Middle frontal gyrus (tissue), 1 donor: ENCODE data around the gene STXBP6.
"Not testable (repeated sequence)": the region's sequence is repeated elsewhere in the genome, so short reads cannot be mapped to it uniquely, and the experiment has no call there.

ENCODE experiments used
- DNase-seq: peaks from one replicate; pipeline ENCODE4 v3.0.0-alpha.2; 2015; ENCODE audit warnings: low spot score; ENCODE audit errors: extremely low spot score

STXBP6 gene

DNA sequence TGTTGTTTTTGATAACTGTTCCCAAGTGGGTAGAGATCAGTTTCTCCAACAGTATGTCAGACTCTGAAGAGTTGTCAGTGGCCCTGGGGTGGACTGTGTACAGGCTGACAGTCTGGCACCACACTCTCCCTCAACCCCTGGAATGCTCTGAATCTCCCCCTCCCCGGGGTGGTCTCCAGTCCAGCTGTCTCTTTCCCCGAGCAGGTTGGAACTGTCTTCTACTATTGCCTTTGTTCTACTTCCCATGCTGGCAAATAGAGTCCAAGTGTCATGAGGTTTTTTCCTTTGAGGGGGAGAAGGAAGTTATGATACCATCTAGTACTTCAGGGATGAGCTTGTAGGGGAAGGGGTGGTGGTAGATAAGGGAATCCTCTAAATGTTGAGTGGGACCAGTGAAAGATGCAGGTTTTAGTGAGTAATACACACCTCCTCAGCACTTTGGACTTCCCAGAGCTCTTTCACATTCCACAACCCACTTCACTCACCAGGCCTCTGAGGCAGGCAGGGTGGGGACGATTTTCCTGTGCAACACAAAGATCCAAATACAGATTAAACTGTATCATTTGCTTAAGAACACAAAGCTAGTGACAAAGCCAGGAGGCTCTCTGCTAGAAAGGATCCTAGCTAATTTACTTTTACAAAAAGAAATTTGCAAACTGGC is 245.3 kb downstream of the STXBP6 start:
- no peak for DNase-seq

DNA sequence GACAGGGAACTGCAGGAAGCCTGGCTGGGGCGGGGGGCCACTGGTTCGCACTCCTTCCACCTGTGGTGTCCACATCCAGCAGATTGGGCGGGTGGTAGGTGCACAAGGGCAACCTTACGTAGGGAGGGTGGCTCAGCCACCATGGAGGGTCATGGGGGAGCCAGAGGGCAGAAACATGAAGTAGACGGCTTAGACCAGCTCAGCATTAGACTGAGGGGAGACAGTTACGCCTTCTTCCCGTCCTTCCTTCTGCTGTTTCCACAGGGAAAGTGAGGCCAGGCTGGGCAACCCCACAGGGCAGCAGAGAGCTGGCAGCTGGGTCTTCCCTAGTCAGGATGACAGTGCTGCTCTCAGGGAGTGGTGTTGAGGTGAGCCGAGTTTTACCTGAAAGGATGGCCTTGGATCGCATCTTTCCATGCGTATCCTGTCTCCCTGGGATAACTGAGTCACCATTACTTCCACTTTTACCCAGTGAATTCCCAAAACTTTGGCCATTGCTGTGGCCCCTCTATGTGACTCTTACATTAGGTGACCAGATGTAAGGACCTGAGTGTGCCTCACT is 245.9 kb downstream of the STXBP6 start:
- no peak for DNase-seq

DNA sequence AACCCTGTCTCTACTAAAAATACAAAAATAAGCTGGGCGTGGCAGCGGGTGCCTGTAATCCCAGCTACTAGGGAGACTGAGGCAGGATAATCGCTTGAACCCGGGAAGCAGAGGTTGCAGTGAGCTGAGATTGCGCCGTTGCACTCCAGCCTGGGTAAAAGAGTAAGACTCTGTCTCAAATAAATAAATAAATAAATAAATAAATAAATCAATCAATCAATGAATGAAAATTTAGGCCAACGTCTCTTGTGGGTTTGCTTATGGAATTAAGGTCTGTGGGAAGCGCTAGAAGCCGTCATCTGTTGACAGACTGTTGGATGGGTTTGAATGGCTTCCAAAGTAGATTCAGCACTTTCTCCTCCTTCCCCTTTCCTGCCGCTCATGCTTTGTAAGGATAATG is 246.5 kb downstream of the STXBP6 start:
- DNase-seq = not testable (repeated sequence)

DNA sequence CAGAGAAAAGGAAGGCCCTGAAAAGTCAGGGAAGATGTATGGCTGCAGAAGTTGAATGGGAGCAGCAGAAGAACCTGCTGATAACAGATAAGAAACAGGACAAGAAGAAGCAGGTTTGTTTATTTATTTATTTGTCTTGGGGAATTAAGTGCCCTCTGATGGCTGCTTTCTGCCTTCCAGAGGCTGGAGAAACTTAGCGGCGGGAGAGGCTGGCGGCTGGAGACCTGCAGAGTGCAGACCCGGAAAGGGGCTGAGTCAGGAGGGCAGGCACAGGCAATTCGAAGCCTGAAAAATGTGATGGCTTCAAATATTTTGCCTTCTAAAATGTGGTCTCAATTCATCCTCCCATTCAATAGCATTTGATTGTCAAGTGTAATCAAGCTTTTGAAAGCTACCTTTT is 247.7 kb downstream of the STXBP6 start:
- DNase-seq = no peak

DNA sequence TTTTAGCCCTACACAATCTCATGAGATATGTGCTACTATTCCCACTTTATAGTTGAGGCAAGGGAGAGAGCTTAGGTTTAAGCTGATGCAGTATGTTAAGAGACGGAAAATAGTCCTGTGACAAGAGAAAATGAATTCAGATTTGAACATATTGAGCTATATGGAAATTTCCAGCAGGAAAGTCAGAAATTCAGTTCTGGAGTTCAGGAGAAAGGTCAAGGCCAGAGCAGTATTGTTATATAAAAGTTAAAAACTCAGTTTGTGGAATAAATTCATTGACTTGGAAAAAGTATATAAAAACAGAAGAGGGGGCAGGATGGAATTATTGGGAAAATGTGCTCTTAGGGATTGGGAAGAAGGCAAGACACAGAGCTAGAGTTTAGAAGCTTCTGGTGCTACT is 248.9 kb downstream of the STXBP6 start:
- no peak for DNase-seq

DNA sequence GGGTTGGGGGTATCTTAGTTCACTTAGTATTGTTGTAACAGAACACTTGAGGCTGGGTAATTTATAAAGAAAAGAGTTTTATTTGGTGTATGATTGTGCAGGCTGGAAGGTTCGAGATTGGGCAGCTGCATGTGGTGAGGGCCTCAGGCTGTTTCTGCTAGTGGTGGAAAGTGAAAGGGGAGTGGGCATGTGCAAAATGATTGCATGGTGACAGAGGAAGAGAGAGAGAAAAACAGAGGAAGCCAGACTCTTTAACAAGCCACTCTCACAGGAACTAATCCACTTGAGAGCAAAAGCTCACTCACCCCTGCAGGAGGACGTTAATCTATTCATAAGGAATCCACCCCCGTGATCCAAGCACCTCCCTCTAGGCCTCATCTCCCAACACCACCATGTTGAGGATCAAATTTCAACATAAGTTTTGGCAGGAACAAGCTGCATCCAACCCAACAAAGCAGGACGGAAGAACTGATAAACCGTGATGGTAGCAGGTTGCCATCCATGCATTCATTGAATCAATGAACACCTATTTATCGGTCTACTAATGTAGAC is 251.0 kb downstream of the STXBP6 start:
- DNase-seq = no peak

DNA sequence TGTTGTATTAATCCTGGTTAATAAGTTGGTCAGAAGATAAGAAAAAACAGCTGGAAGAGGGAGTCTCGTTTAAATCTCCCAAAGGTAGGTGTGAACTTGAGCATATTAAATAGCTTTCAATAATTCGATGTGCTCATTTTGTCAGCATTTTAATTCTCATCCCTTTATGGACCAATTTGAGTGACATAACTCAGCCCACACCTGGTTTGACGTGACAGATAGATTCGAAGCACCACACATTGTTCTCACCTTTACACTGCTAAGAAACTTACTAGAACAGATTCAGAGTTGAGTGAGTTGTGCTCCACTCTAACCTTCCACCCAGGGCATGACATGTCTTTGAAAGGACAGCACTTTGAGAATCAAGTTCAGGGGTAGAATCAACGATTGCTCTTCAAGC is 254.5 kb downstream of the STXBP6 start:
- no peak for DNase-seq

DNA sequence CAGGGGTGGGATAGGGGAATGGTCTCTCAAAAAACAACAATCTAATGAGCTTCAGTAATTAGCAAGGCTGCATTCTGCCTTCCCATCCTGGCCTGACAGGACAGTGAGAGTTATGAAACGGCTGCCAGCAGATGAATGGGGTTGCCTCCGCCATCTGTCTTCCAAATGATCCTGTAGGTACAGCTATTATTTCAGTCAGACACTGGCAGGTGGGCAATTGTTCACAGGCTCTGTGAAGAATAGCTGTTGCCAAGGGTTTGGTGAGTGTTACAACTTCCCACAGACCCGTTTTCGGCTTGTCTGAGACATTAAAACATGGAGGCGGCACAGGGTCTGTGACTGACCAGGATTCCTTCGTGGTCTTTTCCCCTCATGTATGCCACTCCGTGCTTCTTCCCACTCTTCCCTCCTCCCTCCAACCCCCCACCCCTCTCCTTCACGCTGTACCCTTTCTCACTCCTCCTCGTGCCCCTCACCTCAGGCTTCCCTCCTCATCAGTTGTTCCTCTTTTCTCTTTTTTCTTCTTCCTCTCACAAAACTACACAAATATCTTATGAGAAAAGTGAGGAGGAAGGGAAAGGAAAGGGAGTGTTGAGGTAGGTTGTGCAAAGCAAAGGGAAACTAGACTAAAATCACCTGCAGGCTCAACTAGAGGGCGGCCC is 255.2 kb downstream of the STXBP6 start:
- no peak for DNase-seq

DNA sequence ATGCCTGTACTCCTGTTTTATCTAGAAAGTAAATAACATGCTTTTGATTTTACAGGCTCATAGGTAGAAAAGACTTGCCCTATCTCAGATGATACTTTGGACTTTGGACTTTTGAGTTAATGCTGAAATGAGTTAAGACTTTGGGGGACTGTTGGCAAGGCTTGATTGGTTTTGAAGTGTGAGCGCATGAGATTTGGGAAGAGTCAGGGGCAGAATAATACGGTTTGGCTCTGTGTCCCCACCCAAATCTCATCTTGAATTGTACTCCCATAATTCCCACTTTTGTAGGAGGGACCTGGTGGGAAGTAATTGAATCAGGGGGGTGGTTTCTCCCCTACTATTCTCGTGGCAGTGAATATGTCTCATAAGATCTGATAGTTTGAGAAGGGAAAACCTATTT is 259.8 kb downstream of the STXBP6 start:
- DNase-seq = no peak

DNA sequence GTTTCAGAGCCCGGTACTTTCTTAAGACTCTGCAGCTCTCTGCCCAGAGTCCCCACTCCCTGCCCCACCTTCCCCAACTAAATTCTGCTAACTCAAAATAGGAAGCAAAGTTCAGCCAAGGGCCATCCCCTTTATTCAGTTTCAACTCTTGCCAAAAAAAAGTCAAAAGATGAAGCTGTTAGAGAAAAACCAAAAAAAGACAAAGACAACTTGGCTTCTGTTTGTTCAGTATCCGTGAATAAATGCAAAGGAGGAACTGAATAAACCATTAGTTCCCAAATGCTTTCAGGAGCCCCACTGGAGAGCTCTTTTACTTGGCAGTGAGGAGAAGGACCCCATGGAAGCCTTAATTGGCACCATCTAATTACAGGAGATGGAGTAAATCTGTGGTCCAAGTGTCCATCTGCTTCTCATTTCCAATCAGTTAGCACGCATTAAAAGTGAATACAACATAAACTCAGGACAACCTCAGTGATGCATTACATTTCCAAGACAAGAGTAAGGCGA is 260.5 kb downstream of the STXBP6 start:
- DNase-seq = no peak

DNA sequence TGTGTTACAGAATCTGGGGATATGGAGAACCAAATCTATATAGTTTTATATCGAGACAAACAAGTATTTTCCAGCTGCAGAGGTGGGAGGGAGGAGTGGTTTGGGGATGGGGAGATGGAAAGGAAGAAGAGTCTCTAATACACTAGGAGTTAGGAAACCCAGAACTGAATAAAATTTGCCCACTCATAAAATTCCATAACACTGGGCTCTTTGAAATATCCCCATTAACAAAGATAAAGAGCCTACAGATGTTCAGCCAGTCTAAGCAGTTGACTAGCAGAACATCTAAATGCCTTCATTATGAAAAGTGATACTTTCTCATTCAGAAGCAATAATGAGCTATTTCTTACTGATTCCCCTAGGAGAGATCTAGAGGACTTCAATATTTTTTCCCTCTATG is 264.2 kb downstream of the STXBP6 start:
- no peak for DNase-seq

DNA sequence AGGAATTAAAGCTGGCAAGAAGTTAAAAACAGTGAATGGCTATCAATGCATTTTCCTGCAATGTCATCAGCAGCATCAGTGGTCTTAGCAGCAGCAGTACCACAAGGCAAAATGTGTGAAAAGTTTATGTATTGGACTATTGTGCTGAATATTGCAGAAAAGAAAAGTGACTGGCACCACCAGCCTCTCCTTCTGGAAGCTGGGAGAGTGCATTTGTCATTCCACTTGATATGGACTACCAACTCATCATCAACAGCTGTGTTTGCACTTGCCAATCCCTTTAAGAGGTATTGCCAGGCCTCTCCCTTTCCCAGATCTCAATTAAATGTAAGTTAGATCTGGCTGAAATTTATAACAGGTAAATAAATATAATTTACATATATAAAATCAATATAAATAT is 265.0 kb downstream of the STXBP6 start:
- DNase-seq = no peak

DNA sequence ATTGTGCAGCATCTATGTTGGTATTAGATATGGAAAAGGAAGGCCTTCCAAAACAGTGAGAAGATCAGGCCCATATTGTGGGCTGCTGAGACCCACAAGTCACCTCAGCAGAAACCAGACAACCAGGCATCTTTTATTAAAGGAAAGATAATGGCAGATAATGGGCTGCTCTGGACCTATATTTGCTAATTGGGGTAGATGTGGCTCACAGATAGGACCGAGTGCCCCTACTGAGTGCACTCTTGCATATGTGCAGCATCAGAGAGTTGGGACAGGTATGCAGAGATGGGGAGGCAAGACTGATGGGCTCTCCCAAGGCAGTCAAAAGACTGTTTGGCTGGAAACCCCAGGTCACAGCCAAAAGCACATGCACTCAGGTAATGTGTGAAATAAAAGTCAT is 266.2 kb downstream of the STXBP6 start:
- no peak for DNase-seq

DNA sequence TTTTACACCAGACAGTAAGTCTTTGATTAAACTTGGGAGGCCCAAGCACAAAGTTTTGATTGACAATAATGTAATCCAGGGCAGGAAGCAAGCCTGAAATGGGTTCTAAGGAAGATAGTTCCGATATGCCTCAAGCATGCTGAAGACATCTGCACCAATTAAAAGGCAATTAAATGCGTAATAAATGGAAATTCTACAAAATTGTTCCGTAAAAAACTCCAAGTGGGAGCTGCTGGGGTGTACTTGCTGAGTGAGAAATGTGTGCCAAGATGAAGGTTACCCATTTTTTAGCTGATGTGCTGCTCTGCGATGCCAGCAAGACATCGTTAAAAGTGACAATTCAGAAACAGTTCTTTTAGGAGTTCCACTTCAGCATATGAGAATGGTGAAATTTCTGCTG is 269.7 kb downstream of the STXBP6 start:
- DNase-seq = no peak

DNA sequence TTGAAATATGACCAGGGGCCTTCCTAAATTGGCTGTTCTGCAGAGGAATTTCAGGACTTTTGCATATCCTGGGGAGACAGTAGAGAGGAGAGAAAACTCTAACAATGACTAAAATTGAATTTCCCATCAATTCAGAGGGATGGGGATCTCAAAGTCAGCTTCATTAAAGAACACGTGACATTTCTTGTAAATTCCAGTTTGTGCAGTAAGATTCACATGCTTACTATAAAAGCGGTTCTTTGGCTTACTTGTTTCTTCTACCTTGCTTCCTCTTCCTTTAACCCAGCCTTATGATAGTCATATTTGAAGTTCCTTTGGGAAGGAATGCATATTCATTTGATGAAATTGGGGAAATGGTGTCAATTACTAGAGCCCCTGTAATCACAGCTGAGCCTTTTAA is 272.3 kb downstream of the STXBP6 start:
- DNase-seq = no peak

DNA sequence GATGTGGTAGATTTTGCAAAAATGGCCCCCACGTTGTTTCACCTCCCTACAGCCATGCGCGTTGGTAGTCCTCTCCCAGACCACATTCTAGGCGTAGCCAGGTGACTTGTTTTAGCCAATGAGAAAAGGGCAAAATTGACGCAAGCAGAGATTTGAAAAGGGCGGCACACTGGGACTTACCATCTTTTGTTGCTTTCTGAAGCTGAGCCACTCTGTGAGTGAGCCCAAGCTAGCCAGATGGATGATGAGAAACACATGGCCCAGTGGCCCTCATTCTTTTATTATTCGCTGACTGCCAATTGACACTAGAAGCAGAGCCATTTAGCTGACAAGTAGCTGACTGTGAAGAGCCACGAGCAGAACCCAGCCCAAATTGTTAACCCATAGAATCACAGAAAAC is 274.0 kb downstream of the STXBP6 start:
- DNase-seq = no peak

DNA sequence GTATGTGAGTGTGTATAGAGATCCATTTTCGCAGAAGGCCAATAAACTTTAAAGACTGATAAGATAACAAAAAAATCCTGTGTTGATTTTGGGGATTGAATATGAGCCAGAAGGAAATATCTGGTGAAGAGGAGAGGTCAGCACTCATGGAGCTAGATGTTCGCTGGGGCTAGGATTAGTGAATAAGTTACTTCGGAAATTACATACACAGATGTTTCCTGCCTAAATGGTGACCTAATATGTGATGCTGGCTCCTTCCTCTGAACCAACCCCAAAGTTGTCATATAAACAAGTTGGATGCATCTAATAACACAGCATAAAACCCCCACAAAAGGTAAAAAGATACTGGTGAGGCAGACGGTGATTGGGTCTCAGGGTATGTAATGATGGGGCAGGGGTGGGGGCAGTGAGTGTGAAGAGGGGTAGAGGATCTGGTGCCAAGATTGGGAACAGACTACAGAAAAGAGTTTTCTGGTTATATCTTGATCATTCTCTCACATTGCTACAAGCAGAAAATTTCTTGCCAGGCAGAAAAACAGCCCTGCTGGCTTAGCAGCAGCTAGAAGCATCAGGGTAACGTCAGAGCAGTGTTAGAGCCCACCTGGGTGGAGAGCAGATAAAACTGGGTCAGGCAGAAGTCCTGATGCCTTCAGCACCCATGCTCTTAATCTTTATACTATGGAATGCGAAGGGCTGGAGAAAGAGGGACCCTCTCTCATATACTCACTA is 275.6 kb downstream of the STXBP6 start:
- DNase-seq = no peak

DNA sequence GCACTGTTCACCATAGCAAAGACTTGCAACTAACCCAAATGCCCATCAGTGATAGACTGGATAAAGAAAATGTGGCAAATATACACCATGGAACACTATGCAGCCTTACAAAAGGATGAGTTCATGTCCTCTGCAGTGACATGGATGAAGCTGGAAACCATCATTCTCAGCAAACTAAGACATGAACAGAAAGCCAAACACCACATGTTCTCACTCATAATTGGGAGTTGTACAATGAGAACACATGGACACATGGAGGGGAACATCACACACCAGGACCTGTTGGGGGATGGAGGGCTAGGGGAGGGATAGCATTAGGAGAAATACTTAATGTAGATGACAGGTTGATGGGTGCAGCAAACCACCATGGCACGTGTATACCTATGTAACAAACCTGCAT is 276.4 kb downstream of the STXBP6 start:
- not testable (repeated sequence) for DNase-seq

DNA sequence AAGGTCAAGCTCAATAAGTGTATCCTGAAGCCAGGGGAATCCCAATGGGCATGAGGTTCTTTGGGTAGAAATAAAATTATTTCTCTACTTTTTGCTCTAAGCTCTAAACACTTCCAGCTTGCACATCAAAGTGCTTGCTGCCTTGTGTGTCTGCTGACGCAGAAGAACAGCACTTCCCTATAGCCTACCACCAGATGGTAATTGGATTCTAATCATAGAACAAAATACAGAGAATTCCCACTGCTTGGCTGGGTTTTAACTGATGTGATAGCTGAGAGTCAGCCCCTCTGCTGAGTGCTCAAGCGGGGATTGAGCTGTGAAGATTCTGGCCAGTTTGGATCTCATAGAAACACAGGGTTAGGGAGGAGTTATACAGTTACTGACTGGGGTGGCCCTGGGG is 283.5 kb downstream of the STXBP6 start:
- DNase-seq = no peak

DNA sequence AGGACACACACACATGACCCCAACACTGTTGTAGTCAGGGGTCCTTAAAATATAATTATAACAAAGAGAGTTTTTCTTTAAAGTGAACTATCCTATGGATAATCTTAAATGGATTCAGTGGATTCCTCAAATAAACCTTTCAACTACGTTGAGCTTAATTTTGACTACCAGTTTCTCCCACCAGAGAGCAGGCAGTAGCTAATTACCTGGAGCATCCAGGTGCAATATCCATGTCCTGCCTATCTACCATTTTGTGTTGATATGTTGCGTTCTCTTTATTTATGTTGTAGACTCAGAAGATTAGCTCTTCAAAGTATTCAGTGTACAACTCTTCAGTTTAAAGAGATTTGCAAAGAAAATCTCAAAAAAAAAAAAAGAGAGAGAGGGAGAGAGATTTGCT is 288.8 kb downstream of the STXBP6 start:
- no peak for DNase-seq
